Measurements from ENCODE around the gene PRR30.
"Not testable (repeated sequence)": the region's sequence is repeated elsewhere in the genome, so short reads cannot be mapped to it uniquely, and the experiment has no call there.

The PRR30 gene

GRCh38 chr2:27139310-27139709, at the start of gene PRR30:
PRR30 (minus strand) TSS chr2:27139410; CDS start chr2:27138329, 1,081 bp downstream.
- DNase-seq (ENCODE audit: low spot score), result no peak

GRCh38 chr2:27186613-27187345, 47.6 kb upstream of the PRR30 start:
- DNase-seq (ENCODE audit: low spot score), result no peak

GRCh38 chr2:27185331-27186026, 46.3 kb upstream of the PRR30 start:
- no peak for DNase-seq (ENCODE audit: low spot score)

- DNase-seq (ENCODE audit: low spot score), result no peak
Measured at GRCh38 chr2:27184115-27184514, 44.9 kb upstream of the PRR30 start.

- no peak for DNase-seq (ENCODE audit: low spot score)
Measured at GRCh38 chr2:27182346-27182745, 43.1 kb upstream of the PRR30 start.

- no peak for DNase-seq (ENCODE audit: low spot score)
Measured at GRCh38 chr2:27179344-27180000, 40.3 kb upstream of the PRR30 start.

- no peak for DNase-seq (ENCODE audit: low spot score)
Measured at GRCh38 chr2:27178469-27178868, 39.3 kb upstream of the PRR30 start.

GRCh38 chr2:27177441-27178351, 38.5 kb upstream of the PRR30 start:
- DNase-seq (ENCODE audit: low spot score), result no peak

GRCh38 chr2:27175781-27176180, 36.6 kb upstream of the PRR30 start:
- DNase-seq (ENCODE audit: low spot score), result not testable (repeated sequence)

- no peak for DNase-seq (ENCODE audit: low spot score)
Measured at GRCh38 chr2:27175330-27175729, 36.1 kb upstream of the PRR30 start.

GRCh38 chr2:27174638-27175037, 35.4 kb upstream of the PRR30 start:
- no peak for DNase-seq (ENCODE audit: low spot score)

GRCh38 chr2:27171351-27171848, 32.2 kb upstream of the PRR30 start:
- DNase-seq (ENCODE audit: low spot score), result no peak

- no peak for DNase-seq (ENCODE audit: low spot score)
Measured at GRCh38 chr2:27170581-27171337, 31.5 kb upstream of the PRR30 start.

- no peak for DNase-seq (ENCODE audit: low spot score)
Measured at GRCh38 chr2:27164960-27165763, 26.0 kb upstream of the PRR30 start.

- DNase-seq (ENCODE audit: low spot score), result no peak
Measured at GRCh38 chr2:27162151-27163121, 23.2 kb upstream of the PRR30 start.

GRCh38 chr2:27160191-27160590, 21.0 kb upstream of the PRR30 start:
- no peak for DNase-seq (ENCODE audit: low spot score)

- DNase-seq (ENCODE audit: low spot score), result no peak
Measured at GRCh38 chr2:27159271-27159670, 20.1 kb upstream of the PRR30 start.

- no peak for DNase-seq (ENCODE audit: low spot score)
Measured at GRCh38 chr2:27158468-27158867, 19.3 kb upstream of the PRR30 start.

- no peak for DNase-seq (ENCODE audit: low spot score)
Measured at GRCh38 chr2:27155069-27155520, 15.9 kb upstream of the PRR30 start.
